Measurements from ENCODE around the gene PFDN1. TPM values are rescaled to one million over a fixed set of nuclear protein-coding genes. Genes with fewer than 3 reads are reported as not detected.

PFDN1 gene
- total and polyA plus RNA-seq, 2 experiments from 2014 or later, result 119 to 256 TPM

- Histone ChIP-seq H3K79me2 (replicated peaks; ENCODE audit: insufficient read depth) (peaks cover 52% of the 10 kb centered on the region), H3F3A (replicated peaks; ENCODE audit: low read depth) (no peaks in the 10 kb centered on the region)
Observed at GRCh38 chr5:140255460-140256157, 47.3 kb downstream of the PFDN1 start.

More at GRCh38 chr5:140255460-140256157, 47.3 kb downstream of the PFDN1 start:
- Histone ChIP-seq H3K4me2 (no peak overlapping the region), H2AFZ (no peak overlapping the region), H4K20me1 (replicated peaks; ENCODE audit: insufficient read depth) (peaks cover 20% of the 10 kb centered on the region; the same call in 1 of the 2 replicates), H3K27me3 (ENCODE audit: insufficient read depth) (no peaks in the 10 kb centered on the region), H3K4me1 (ENCODE audit: insufficient read depth) (peaks cover 20% of the 10 kb centered on the region), H3K9me2 (ENCODE audit: insufficient read depth) (no peaks in the 10 kb centered on the region), H3K4me3 (no peak overlapping the region), H3K36me3 (ENCODE audit: insufficient read depth) (no peaks in the 10 kb centered on the region), H3K27ac (ENCODE audit: low read depth) (no peak overlapping the region)
- ATAC-seq (no peak), DNase-seq (ENCODE audit: low spot score) (no peak)
- H3K4me1 Mint-ChIP-seq, result peaks cover 25% of the 10 kb centered on the region
- peaks cover 19% of the 10 kb centered on the region for H3K36me3 Mint-ChIP-seq (ENCODE audit: low read depth)
- TF ChIP-seq ZNF331 (CRISPR knock-in tag; IDR thresholded peaks at IDR 0.05; ENCODE audit: low read depth) (no peak), EZH2 (IDR thresholded peaks at IDR 0.05; ENCODE audit: low read depth, unreplicated experiment) (no peak), REST (IDR thresholded peaks at IDR 0.05; ENCODE audit: unreplicated experiment) (no peak), ETS1 (IDR thresholded peaks at IDR 0.05) (no peak), CTCF (conservative IDR thresholded peaks at IDR 0.05; ENCODE audit: low read depth in 2 of 2) (no peak), JUNB (IDR thresholded peaks at IDR 0.05; ENCODE audit: unreplicated experiment) (no peak), CREB1 (CRISPR knock-in tag; IDR thresholded peaks at IDR 0.05; ENCODE audit: low read depth) (no peak)
- H3K27ac Mint-ChIP-seq, result no peak overlapping the region
- no peaks in the 10 kb centered on the region; the same call in 2 of the 3 replicates for H3K9me3 Mint-ChIP-seq
- peaks cover 2% of the 10 kb centered on the region for H3K27me3 Mint-ChIP-seq (ENCODE audit: insufficient read depth, low read depth, poor library complexity)
- no peak overlapping the region for H3K4me3 Mint-ChIP-seq

All from GM23338 (cell line).